HG03469 (cell line): ENCODE results near the gene HTR3E.
"Not testable (repeated sequence)": the region's sequence is repeated elsewhere in the genome, so short reads cannot be mapped to it uniquely, and the experiment has no call there.

Experiments used
- ATAC-seq: cut with Tn5 transposase; IDR thresholded peaks from one replicate; pipeline ENCODE4 v1.9.1; 2021; ENCODE audit warnings: mild to moderate bottlenecking, moderate library complexity, moderate number of reproducible peaks; ENCODE audit not compliant: unreplicated experiment

HTR3E gene

GRCh38 chr3:184096811-184097383 is at the start of gene HTR3E:
TSS of gene HTR3E (plus strand) at chr3:184097064. CDS start at chr3:184097530, 466 bp downstream.
- ATAC-seq: no peak

- no peak for ATAC-seq
Measured at GRCh38 chr3:184050217-184050847, 46.5 kb upstream of the HTR3E start.

GRCh38 chr3:184052767-184053166 is 44.1 kb upstream of the HTR3E start, which contains the start of gene HTR3C:
TSS of gene HTR3C (plus strand) at chr3:184053047. CDS start at chr3:184053081, 34 bp downstream.
- no peak for ATAC-seq

GRCh38 chr3:184058029-184058428 is 38.8 kb upstream of the HTR3E start:
- no peak for ATAC-seq

GRCh38 chr3:184059424-184059823 is 37.4 kb upstream of the HTR3E start:
- no peak for ATAC-seq

GRCh38 chr3:184062637-184063036 is 34.2 kb upstream of the HTR3E start:
- ATAC-seq: no peak

GRCh38 chr3:184066211-184066610 is 30.7 kb upstream of the HTR3E start:
- ATAC-seq: no peak

GRCh38 chr3:184067573-184068055 is 29.2 kb upstream of the HTR3E start:
- no peak for ATAC-seq

GRCh38 chr3:184068344-184068743 is 28.5 kb upstream of the HTR3E start:
- no peak for ATAC-seq

GRCh38 chr3:184071142-184071541 is 25.7 kb upstream of the HTR3E start:
- not testable (repeated sequence) for ATAC-seq

- ATAC-seq: no peak
Measured at GRCh38 chr3:184073621-184074020, 23.2 kb upstream of the HTR3E start.

GRCh38 chr3:184075901-184076300 is 21.0 kb upstream of the HTR3E start:
- no peak for ATAC-seq

- no peak for ATAC-seq
Measured at GRCh38 chr3:184077881-184078280, 19.0 kb upstream of the HTR3E start.

- ATAC-seq: no peak
Measured at GRCh38 chr3:184078851-184079250, 18.0 kb upstream of the HTR3E start.

GRCh38 chr3:184081116-184081830 is 15.6 kb upstream of the HTR3E start:
- ATAC-seq: no peak

- no peak for ATAC-seq
Measured at GRCh38 chr3:184082034-184082433, 14.8 kb upstream of the HTR3E start.

GRCh38 chr3:184082465-184082864 is 14.4 kb upstream of the HTR3E start:
- ATAC-seq: no peak

- no peak for ATAC-seq
Measured at GRCh38 chr3:184085389-184085852, 11.4 kb upstream of the HTR3E start.

GRCh38 chr3:184092199-184092598 is 4.7 kb upstream of the HTR3E start:
- no peak for ATAC-seq

GRCh38 chr3:184097556-184097955 is 692 bp downstream of the HTR3E start:
- no peak for ATAC-seq

GRCh38 chr3:184099806-184100686 is 3.2 kb downstream of the HTR3E start:
- ATAC-seq: no peak
